ENCODE results near the gene NEU1. TPM values are rescaled to one million over a fixed set of nuclear protein-coding genes. Genes with fewer than 3 reads are reported as not detected.
A peak's percentile ranks its signal among the peaks of the same experiment; 100 is the strongest.
"Not testable (repeated sequence)": the region's sequence is repeated elsewhere in the genome, so short reads cannot be mapped to it uniquely, and the experiment has no call there.

The NEU1 gene
- total RNA-seq (2014; rRNA removed; shearing (Covaris generic)), result 46.6 and 51.0 TPM in 2 replicates

GRCh38 chr6:31862344-31863235 lies at the start of gene NEU1:
TSS of gene NEU1 (minus strand) at chr6:31862821. CDS start at chr6:31862776, 45 bp downstream.
- peak; percentile 100 for DNase-seq (ENCODE audit: low read depth)

GRCh38 chr6:31911826-31912585 lies 49.4 kb upstream of the NEU1 start:
- DNase-seq (ENCODE audit: low read depth), result no peak

GRCh38 chr6:31909298-31909697 lies 46.7 kb upstream of the NEU1 start:
- not testable (repeated sequence) for DNase-seq (ENCODE audit: low read depth)

- DNase-seq (ENCODE audit: low read depth), result peak; percentile 55
Measured at GRCh38 chr6:31908791-31909190, 46.2 kb upstream of the NEU1 start.

GRCh38 chr6:31908255-31908654 lies 45.6 kb upstream of the NEU1 start:
- not testable (repeated sequence) for DNase-seq (ENCODE audit: low read depth)

- peak; percentile 88 for DNase-seq (ENCODE audit: low read depth)
Measured at GRCh38 chr6:31907158-31907813, 44.7 kb upstream of the NEU1 start.

GRCh38 chr6:31906727-31907126 lies 44.1 kb upstream of the NEU1 start:
- DNase-seq (ENCODE audit: low read depth), result not testable (repeated sequence)

GRCh38 chr6:31906122-31906521 lies 43.5 kb upstream of the NEU1 start:
- no peak for DNase-seq (ENCODE audit: low read depth)

GRCh38 chr6:31905041-31905440 lies 42.4 kb upstream of the NEU1 start:
- DNase-seq (ENCODE audit: low read depth), result no peak

- no peak for DNase-seq (ENCODE audit: low read depth)
Measured at GRCh38 chr6:31903957-31904356, 41.3 kb upstream of the NEU1 start.

- peak; percentile 97 for DNase-seq (ENCODE audit: low read depth)
Measured at GRCh38 chr6:31901953-31902643, 39.5 kb upstream of the NEU1 start, which contains the start of gene ZBTB12. TSS of gene ZBTB12 (minus strand) at chr6:31902086. CDS start at chr6:31901305, 781 bp downstream.

- peak; percentile 66 for DNase-seq (ENCODE audit: low read depth)
Measured at GRCh38 chr6:31901415-31901952, 38.9 kb upstream of the NEU1 start.

GRCh38 chr6:31900917-31901414 lies 38.3 kb upstream of the NEU1 start:
- DNase-seq (ENCODE audit: low read depth), result no peak

- DNase-seq (ENCODE audit: low read depth), result no peak
Measured at GRCh38 chr6:31899882-31900722, 37.5 kb upstream of the NEU1 start.

GRCh38 chr6:31899215-31899614 lies 36.6 kb upstream of the NEU1 start:
- no peak for DNase-seq (ENCODE audit: low read depth)

GRCh38 chr6:31898383-31899011 lies 35.9 kb upstream of the NEU1 start:
- peak; percentile 43 for DNase-seq (ENCODE audit: low read depth)

GRCh38 chr6:31897612-31898382 lies 35.2 kb upstream of the NEU1 start, which contains the start of gene EHMT2:
TSS of gene EHMT2 (minus strand) at chr6:31897698. CDS start at chr6:31897677, 21 bp downstream.
- peak; percentile 94 for DNase-seq (ENCODE audit: low read depth)

GRCh38 chr6:31896856-31897611 lies 34.4 kb upstream of the NEU1 start:
- DNase-seq (ENCODE audit: low read depth), result no peak
